Rectal smooth muscle tissue (tissue), 1 donor: Measurements from ENCODE around the gene TCF12.

ENCODE experiments used
- H3K27ac ChIP-seq: one replicate; pipeline ENCODE4 v1.7.0; 2013; ENCODE audit warnings: low read depth, low read length, inconsistent platforms
- H3K27me3 ChIP-seq: one replicate; pipeline ENCODE4 v1.7.0; 2013; ENCODE audit warnings: low read length; ENCODE audit not compliant: control insufficient read depth, insufficient read depth
- H3K36me3 ChIP-seq: one replicate; pipeline ENCODE4 v1.7.0; 2013; ENCODE audit warnings: low read length; ENCODE audit not compliant: control insufficient read depth, insufficient read depth
- H3K4me1 ChIP-seq: one replicate; pipeline ENCODE4 v1.7.0; 2013; ENCODE audit warnings: low read length; ENCODE audit not compliant: control insufficient read depth, insufficient read depth
- H3K4me3 ChIP-seq: one replicate; pipeline ENCODE4 v1.7.0; 2013; ENCODE audit warnings: low read length
- H3K9ac ChIP-seq: one replicate; pipeline ENCODE4 v1.7.0; 2013; ENCODE audit warnings: low read length

The TCF12 gene

DNA sequence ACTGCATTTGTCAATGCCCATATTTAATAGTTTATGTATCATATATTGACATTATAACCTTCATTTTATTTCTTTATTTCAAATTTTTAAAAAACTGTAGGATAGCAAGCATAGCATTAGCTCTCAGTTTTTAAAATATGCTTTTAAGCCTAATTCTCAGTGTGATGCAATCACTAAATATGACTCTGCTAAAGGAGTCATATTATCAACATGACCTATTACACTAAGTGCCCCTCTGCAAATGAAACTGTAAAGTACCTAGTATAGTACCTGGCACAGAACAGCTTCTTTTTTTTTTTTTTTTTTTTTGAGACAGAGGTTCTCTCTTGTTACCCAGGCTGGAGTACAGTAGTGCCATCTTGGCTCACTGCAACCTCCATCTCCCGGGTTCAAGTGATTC, 278.4 kb downstream of the TCF12 start:
- no peak overlapping the region for H3K27ac ChIP-seq
- H3K36me3 ChIP-seq: no peaks in the 10 kb centered on the region
- H3K27me3 ChIP-seq: no peaks in the 10 kb centered on the region
- H3K4me1 ChIP-seq: peaks cover 5% of the 10 kb centered on the region
- no peak overlapping the region for H3K4me3 ChIP-seq
- H3K9ac ChIP-seq: no peak overlapping the region

DNA sequence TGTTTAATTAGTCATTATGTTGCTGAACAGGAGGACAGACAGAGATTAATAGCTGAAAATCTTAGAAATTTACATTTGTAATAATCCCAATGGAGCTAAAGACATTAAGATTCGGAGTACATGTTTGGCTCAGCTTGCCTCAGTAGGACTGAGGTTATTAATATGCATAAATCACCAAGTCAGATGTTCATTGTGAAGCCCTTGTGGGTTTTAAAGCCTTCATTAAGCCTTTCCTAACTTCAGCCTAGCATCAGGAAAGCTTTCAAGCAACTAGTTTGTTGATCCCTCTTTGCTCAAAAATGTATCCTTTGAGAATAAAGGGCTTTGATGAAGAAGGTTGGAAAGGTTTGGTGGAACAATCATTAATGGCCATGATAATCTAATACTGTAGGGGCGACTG, 279.7 kb downstream of the TCF12 start:
- H3K4me1 ChIP-seq: peaks cover 5% of the 10 kb centered on the region
- H3K4me3 ChIP-seq: no peak overlapping the region
- no peak overlapping the region for H3K9ac ChIP-seq
- no peak overlapping the region for H3K27ac ChIP-seq
- no peaks in the 10 kb centered on the region for H3K27me3 ChIP-seq
- H3K36me3 ChIP-seq: no peaks in the 10 kb centered on the region

DNA sequence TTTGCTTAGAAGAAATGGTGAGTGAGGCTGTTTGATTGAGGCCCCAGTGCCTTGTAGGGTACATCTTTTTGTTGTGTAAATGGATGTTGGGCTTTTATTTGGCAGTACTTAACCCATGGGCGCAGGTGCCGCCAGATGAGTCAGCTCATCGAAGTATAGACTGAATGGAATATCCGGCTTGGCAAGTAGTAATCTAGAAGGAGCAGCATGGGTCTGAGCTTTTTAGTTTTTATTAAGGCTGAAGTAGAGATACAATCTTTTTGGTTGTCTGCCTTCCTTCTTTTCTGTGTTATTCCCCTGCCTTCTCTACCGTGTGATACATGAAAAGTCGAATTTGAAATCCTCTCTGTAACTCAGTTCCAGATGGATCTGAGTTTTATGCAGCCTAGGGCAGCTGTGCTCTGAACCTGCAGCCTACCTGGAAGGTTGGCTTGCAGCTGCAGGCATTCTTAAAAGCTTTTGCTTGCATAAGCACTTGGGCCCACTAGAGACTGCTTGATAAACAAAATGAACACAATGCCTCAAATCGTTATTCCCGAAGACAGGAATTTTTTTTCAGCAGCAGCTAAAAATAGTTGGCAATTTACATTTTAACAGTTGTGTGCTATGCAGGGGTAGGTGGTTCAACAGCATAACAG, 280.3 kb downstream of the TCF12 start:
- no peaks in the 10 kb centered on the region for H3K36me3 ChIP-seq
- H3K4me3 ChIP-seq: no peak overlapping the region
- peaks cover 5% of the 10 kb centered on the region for H3K4me1 ChIP-seq
- no peak overlapping the region for H3K27ac ChIP-seq
- H3K9ac ChIP-seq: no peak overlapping the region
- no peaks in the 10 kb centered on the region for H3K27me3 ChIP-seq

- no peak overlapping the region for H3K27ac ChIP-seq
- peaks cover 5% of the 10 kb centered on the region for H3K4me1 ChIP-seq
- H3K27me3 ChIP-seq: no peaks in the 10 kb centered on the region
- H3K9ac ChIP-seq: no peak overlapping the region
- no peak overlapping the region for H3K4me3 ChIP-seq
- H3K36me3 ChIP-seq: no peaks in the 10 kb centered on the region
Measured at GRCh38 chr15:57201578-57201977, 283.1 kb downstream of the TCF12 start.

GRCh38 chr15:57203906-57204305, 285.5 kb downstream of the TCF12 start:
- Histone ChIP-seq H3K36me3 (no peaks in the 10 kb centered on the region), H3K27ac (no peak overlapping the region), H3K4me3 (no peak overlapping the region), H3K4me1 (peaks cover 4% of the 10 kb centered on the region), H3K9ac (no peak overlapping the region), H3K27me3 (no peaks in the 10 kb centered on the region)

DNA sequence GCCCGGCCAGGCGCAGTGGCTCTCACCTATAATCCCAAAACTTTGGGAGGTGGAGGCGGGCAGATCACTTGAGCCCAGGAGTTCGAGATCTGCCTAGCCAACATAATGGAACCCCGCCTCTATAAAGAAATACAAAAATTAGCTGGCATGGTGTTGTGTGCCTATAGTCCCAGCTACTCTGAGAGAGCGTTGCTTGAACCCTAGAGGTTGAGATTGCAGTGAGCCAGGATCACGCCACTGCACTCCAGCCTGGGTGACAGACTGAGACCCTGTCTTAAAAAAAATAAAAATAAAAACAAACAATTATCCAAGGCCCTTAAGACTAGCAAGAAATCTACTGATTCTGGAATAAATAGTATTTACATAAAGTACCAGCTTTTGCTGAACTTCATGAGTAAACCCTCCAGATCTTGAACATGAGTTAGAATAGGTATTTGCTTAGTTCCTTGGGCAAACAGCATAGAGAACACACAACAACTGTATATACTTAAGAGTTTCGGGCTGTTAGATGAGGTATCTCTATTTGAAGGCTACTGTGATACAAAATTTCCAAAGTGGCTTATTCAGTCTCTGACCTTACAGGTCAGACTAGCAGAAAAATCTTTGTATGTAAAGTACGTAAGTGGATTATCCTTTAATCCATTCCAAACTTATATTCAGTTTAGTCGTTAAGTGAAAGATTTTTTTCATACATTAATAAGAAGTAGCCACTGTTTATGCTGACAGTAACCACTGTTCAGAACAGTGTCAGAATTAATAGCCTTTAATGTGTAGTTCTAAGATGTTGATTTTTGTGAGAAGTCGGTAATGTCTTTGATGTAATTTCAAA, 286.8 kb downstream of the TCF12 start:
- Histone ChIP-seq H3K27ac (no peak overlapping the region), H3K36me3 (no peaks in the 10 kb centered on the region), H3K4me1 (no peaks in the 10 kb centered on the region), H3K27me3 (no peaks in the 10 kb centered on the region), H3K4me3 (no peak overlapping the region), H3K9ac (no peak overlapping the region)

DNA sequence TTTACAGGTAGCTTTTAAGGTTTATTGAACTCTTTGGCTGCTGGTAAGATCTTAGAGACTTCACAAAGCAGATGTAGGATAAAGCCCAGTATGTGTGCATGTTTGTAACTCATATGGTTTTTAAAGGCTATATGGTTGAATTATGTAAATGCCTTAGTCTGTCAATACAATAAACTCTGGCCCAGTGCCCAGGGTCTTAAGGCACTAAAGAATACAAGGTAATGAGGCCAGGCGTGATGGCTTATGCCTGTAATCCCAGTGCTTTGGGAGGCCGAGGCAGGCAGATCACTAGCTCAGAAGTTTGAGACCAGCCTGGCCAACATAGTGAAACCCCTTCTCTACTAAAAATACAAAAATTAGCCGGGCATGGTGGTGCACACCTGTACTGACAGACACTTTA, 287.6 kb downstream of the TCF12 start:
- Histone ChIP-seq H3K4me3 (no peak overlapping the region), H3K36me3 (no peaks in the 10 kb centered on the region), H3K27ac (no peak overlapping the region), H3K9ac (no peak overlapping the region), H3K27me3 (no peaks in the 10 kb centered on the region), H3K4me1 (no peaks in the 10 kb centered on the region)

DNA sequence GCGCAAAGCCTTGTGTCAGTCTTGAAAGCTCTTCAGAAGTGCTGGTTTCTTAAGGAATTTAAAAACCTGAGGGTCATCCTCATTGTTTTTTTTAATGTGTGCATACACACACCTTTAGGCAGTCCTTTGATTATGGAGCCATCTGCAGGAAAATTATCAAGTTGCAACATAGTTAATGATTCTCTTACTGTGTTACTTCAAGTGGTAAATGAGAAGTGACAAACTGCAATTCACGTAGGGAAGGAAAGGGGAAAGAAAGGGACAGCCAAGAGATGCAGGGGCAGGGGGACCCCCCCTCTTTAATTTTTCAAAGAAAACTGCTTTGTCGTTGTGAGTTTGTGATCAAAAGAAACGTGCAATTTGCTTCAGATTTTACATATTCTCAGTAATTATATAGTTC, 295.4 kb downstream of the TCF12 start:
- no peak overlapping the region for H3K4me3 ChIP-seq
- H3K4me1 ChIP-seq: peaks cover 8% of the 10 kb centered on the region
- H3K9ac ChIP-seq: no peak overlapping the region
- H3K27me3 ChIP-seq: no peaks in the 10 kb centered on the region
- H3K27ac ChIP-seq: no peak overlapping the region
- no peaks in the 10 kb centered on the region for H3K36me3 ChIP-seq

GRCh38 chr15:57215326-57215725, 296.9 kb downstream of the TCF12 start:
- H3K27me3 ChIP-seq: no peaks in the 10 kb centered on the region
- no peak overlapping the region for H3K9ac ChIP-seq
- no peak overlapping the region for H3K27ac ChIP-seq
- no peak overlapping the region for H3K4me3 ChIP-seq
- no peaks in the 10 kb centered on the region for H3K36me3 ChIP-seq
- peaks cover 8% of the 10 kb centered on the region for H3K4me1 ChIP-seq

- no peak overlapping the region for H3K27ac ChIP-seq
- H3K36me3 ChIP-seq: no peaks in the 10 kb centered on the region
- no peak overlapping the region for H3K4me3 ChIP-seq
- no peak overlapping the region for H3K9ac ChIP-seq
- peaks cover 8% of the 10 kb centered on the region for H3K4me1 ChIP-seq
- no peaks in the 10 kb centered on the region for H3K27me3 ChIP-seq
Measured at GRCh38 chr15:57215881-57216280, 297.4 kb downstream of the TCF12 start.

DNA sequence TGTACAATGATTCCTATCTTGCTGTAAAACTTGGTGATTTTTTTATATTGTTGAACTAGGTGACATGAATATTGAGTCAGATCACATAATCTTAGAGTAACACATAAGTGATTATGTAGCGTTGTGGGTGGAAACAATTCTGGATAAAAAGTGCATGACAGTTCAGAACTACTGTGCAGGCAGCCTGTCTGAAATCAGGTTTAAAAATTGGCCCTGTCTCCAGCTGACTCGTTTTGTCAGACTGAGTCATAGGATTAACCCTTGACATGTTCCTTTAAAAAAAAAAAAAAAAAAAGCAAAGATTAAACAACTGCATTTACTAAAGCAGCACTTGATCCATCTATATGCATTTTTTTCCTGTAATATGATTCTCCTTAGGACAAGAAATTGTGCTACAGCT, 297.8 kb downstream of the TCF12 start:
- Histone ChIP-seq H3K4me1 (peaks cover 8% of the 10 kb centered on the region), H3K27ac (no peak overlapping the region)

GRCh38 chr15:57217778-57218598, 299.5 kb downstream of the TCF12 start:
- peak overlapping the region; percentile 1 for H3K4me3 ChIP-seq
- no peak overlapping the region for H3K27ac ChIP-seq
- no peak overlapping the region for H3K9ac ChIP-seq

More for the DNA sequence above, 297.8 kb downstream of the TCF12 start:
- no peak overlapping the region for H3K9ac ChIP-seq
- H3K27me3 ChIP-seq: no peaks in the 10 kb centered on the region
- H3K4me3 ChIP-seq: no peak overlapping the region
- H3K36me3 ChIP-seq: no peaks in the 10 kb centered on the region

More at GRCh38 chr15:57217778-57218598, 299.5 kb downstream of the TCF12 start:
- no peaks in the 10 kb centered on the region for H3K36me3 ChIP-seq
- H3K27me3 ChIP-seq: no peaks in the 10 kb centered on the region
- peaks cover 8% of the 10 kb centered on the region for H3K4me1 ChIP-seq
